Measurements from ENCODE around the gene DEDD. TPM values are rescaled to one million over a fixed set of nuclear protein-coding genes. Genes with fewer than 3 reads are reported as not detected.

The DEDD gene
- total RNA-seq, 1 donor from 2014 or later = 39.1 TPM

DNA sequence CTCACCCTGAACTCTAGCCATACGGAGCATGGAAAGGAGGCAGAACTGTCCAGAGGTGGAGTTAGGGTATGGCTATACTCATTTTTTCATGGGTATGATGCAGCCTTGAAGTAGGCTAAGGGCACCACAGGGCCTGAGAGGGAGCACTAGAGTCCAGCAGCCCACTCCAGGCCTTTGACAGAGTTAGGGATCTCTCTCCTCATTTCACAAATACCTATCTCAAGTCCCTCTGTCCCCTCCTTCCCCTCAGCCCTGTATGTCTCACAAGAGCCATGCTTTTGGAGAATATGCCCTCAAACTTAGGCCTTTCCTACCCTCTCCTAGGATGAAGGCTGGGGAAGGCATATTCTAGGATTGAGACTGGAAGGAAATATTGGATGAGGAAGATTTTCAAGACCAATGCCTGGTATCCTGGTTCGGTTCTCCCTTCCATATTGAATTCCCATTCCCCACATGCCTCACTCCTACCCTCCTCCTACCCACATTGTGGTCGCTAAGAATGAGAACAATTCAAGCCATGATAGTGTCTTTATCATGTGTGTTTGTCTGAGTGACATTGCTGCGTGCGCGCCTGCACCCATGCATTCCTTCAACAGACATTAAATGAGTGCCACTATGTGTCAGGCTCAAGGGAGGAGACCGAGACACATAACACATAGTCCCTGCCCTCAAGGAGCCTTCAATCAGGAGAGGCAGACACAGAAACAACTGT is 40.5 kb downstream of the DEDD start:
- DNase-seq = no peak

GRCh38 chr1:161091093-161091492 is 41.4 kb downstream of the DEDD start:
- no peak for DNase-seq

DNA sequence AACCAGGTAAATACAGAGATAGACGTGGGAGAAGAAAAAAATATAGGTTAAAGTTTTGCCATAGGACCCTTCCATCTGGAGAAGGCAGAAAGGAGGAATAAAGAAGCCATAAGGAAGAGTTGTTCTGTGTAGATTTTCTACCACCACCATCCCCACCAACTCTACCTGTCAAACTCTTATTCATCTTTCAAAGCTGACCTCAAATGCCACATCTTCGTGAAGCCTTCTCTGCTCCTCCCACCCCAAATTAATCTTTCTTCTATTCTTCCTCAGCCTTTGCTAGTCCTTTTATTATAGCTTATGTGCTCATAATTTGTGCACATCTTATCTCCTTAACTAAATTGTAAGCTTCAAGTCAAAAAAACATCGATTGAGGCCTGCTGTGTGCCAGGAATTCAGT is 41.9 kb downstream of the DEDD start:
- DNase-seq = no peak

DNA sequence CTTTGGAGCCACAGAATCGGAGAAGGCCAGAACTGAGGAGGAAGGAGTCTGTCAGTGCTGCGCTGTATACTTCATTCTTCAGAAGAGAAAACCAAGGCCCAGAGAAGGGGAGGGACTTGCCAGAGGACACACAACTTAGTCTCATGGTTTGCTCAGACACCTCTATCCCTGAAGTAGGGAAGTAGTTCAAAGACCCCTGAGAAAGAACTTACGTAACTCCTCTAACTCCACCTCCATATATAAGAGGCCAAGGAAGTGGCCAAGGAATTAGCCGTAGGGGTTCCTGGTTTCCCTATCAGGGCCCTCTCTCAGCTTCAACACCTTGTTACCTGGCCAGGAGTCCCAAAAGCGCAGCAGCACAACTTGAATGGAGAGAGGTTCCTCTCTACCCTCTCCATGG is 42.5 kb downstream of the DEDD start:
- no peak for DNase-seq

DNA sequence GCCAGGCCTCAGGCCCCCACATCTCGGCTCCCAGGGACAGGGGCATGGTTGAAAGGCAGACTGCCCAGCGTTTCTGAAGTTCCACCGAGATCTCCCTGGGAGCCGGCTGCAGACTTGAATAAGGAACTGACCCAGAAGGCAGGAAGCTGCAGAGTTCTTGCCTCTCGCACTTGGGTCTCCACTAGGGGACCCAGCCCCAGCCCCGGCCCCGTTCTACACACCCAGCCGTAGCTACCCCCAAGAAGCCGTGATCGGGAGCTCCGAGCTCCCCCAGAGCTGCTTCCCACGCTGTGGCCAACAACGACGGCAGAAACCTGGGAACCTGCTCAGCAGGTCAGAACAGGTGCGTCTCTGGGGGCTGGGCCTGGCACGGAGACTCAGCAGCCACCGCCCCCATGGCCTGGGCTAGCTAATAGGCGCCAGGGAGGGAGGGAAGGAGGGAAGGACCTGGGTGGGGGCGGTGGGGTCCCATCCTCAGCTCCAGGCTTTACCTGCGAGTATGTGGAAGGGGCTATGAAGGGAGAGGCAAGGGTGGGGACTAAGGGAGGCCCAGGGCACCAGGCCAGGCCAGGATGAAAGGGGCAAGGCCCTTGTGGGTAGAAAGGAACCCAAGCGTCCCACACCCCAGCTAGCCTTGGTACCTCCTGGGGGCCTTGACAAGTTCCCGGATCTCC is 43.1 kb downstream of the DEDD start, which contains the start of gene NECTIN4:
Gene NECTIN4 (minus strand): TSS at position 308 of the 674 bp plus-strand sequence. CDS start 262 bp downstream, at position 46.
- no peak for DNase-seq

DNA sequence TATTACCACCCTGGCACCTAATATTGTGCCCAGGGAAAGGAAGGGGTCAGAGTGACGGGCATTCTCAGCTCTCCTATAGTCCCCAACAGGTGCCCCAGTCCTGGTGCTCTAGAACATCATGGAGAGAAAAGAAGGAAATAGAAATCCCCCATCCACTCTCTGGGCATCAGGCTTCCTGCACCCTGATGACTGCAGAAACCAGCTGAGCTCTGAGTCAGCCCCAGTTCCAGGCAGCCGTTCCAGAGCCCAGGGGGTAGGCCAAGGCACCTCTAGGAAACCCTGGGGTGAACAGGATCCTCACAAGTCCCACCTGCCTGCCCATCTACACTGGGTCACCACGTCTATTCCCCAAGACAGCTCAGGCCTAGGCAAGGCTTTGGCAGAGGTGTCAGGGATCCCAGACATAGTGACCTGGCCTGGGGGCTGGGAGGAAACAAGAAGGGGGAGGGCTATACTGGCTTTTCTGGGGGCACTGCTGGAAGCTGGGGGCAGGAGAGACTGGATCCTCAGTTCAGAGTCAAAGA is 43.8 kb downstream of the DEDD start:
- DNase-seq = peak; percentile 18

DNA sequence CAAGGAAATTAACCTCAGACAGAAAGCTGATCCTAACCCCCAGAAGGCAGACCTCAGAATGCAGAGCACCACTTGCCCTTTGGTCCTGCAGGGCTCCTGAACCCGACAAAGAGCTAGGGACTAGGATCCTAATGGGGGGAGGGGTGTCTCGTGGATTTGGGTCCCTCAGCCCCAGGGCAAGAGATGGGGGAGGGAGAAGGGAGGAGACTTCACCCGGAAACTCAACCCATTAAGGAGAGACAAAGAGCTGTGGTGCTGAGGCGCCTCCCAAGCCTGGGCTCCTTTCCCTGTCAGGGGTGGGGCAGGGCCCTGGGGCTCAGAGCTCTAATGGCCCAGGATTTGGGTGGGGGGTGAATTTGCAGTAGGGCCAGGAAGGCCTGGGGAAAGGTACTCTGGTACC is 46.0 kb downstream of the DEDD start:
- DNase-seq = no peak

DNA sequence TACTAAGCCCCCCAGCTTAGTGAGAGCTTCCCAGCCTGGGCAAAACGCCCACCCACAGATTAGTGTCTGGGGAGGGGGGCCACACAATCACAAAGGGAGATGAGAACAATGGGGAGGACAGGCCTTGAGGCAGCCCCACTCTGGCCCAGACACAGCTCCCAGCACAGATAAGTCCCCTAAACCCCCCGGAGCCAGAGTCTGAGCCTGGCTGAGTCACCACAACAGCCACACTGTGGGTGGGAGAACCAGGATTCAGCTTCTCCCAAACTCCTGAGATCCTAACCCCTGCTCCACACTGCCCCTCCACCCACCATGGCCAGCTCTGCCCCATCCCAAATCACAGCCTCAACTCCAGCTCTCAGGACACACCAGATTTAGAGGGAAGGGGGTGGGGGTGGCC is 47.3 kb downstream of the DEDD start:
- no peak for DNase-seq

GRCh38 chr1:161084597-161084988 is 47.9 kb downstream of the DEDD start:
- DNase-seq = no peak

DNA sequence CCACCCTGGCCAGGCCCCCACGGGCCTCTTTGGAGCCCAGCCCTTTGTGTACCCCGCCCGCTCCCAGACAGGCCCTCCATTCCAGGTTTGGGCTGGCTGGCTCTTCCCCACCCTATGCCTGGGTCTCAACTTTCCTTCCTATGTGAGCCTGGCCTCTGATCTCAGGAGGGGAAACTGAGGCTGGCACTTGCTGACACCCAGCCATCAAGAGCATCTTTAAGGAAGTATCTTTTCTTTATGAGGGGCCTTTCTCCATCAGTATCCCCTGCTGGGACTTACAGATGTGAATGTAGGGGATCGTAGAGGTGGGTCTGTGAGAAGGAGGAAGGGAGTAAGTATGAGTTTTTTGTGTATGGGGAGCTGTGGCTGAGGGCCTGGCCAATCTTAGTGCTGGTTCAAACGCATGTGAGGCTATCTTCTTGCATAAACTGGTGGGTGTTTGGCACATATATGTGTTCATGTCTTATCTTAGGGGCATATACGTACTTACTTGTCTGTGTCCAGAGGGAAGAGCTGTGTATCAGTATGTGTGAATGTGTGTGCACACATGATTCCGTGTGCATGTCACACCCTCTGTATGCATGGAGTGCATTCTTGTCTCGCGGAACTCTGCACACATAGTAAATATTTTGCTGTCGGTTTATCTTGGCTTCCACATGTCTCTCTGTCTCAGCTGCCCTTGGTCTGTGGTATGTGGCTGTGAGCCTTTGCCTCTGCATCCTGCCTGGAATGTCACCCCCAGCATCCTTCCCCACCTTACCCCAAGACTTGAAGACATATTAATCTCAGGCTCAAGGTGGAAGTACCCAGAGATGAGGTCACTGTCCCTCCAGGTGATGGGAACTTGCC is 48.5 kb downstream of the DEDD start:
- DNase-seq = no peak

GRCh38 chr1:161082996-161083747 is 49.3 kb downstream of the DEDD start:
- peak; percentile 31 for DNase-seq

- no peak for DNase-seq
Observed at GRCh38 chr1:161082483-161082882, 50.0 kb downstream of the DEDD start.

DNA sequence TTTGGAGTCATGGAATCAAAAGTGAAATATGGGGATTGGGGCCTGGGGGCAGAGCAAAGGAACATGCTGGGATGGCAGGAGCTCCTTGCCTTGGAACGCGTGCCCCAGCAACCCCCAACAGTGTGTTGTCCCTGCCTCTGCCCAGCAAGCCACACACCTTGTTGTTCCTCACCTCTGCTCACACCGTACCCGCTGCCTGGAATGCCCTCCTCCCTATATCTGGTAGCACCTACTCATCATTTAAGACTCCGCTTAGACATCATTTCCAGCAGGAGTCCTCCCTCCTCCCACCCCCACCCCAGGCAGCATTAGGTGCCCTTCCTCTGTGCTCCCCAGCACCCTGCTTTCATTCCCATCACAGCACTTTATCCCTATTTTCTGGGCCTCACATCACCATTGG is 50.9 kb downstream of the DEDD start:
- DNase-seq = no peak

DNA sequence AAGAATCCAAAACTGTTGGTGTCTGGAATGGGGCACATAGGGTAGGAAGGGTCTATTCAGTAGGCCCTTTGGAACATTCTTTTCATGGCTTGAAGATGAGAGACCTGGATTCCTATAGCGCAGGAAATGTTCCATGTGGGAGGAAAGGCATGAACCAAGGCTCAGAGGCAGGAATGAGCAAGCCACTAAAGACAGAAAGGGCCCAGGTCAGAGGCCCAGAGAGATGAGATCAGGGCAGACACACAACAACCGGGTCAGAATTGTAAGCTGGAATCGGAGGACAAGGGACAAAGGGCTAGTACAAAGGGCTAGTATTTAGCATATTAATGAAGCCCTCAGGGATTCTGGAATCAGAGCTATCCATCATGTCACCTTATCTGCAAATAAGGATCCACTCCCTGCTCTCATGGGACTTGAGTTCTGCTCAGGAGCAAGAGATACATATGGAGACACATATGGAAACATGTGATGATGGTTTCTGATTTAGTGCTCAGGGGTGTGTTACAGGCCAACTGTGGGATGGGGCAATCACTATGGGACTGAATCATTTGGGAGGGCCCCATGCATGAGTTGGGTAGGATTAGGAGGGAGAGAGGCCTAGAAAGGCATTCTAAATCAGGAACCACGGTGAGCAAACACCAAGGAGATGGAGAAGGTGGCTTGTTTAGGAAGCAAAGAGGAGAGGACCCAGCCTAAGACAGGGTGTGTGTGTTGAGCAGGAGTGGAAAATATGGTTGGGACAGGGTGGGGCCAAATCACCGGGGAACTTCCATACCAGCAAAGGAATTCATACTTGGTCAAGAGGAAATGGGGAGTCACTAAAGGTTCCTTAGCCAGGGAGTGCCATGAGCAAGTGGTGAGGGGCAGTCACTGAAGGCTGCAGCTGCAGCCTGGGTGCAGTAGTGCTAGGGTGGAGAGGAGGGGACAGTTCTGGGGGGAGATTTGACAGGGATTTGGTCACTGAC is 51.7 kb downstream of the DEDD start:
- DNase-seq = no peak

DNA sequence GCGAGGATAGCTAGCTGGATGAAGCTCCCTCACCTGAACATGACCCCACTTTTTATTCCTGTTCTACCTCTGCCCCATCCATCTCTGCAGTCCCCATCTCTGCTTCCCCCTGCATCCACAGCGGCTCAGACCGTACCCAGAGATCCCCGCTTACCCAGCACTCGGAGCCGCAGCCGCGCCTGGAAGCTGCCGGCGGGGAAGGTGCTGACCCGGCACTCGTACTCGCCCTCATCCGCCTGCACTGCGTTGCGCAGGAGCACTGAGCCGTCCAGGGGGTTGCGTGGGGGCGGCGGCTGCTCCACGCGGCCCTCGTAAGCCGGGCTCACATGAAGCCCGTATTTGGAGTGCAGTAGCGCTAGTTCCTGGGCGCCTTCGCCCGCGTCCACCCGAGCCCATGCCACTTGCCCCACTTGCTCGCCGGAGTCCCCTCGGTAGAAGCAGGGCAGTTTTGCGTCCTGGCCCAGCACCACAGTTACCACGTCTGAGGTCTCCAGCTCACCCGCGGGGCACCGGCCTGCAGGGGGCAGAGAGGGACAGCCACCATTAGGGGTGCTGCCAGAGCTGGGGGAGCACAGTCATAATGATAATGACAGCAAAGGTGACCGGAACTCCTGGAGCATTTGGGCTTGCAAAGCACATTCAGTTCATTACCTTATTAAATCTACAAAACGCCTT is 52.9 kb downstream of the DEDD start:
- DNase-seq = no peak

DNA sequence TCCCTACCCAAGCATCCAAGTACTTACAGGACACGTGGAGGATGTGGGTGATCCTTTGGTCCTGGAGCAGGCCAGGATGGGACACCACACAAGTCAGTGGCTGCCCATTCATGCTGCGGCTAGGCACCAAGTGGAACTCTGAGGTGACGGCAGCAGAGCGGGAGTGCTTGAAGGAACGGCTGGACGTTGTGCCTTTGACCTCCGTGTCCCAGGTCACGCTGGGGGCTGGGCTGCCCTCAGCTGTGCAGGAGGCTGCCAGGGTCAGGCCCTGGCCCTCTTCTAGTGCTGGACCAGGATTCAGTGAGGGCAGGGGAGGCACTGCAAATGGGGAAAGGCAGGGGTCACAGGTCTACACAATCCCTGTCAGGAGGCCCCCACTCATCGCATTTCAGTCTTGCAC is 55.0 kb downstream of the DEDD start:
- no peak for DNase-seq

DNA sequence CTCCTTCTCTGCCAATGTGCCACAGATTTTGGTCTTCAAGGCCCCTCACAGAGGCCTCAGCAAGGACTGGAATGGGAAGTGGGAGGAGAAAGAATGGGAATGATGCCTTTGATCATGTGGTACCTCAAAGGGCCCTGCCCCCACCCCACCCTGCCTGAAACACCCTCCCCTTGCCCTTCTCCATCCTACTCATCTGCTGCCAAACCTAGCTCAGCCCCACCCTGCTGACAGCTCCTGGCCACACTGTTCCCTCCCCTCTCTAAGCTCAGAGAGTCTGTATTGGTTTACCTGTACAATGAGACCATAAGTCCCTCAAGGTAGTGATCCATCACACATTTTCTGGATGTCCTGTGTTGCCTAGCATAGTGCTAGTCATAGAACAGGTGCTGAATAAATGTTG is 56.1 kb downstream of the DEDD start:
- DNase-seq = no peak

DNA sequence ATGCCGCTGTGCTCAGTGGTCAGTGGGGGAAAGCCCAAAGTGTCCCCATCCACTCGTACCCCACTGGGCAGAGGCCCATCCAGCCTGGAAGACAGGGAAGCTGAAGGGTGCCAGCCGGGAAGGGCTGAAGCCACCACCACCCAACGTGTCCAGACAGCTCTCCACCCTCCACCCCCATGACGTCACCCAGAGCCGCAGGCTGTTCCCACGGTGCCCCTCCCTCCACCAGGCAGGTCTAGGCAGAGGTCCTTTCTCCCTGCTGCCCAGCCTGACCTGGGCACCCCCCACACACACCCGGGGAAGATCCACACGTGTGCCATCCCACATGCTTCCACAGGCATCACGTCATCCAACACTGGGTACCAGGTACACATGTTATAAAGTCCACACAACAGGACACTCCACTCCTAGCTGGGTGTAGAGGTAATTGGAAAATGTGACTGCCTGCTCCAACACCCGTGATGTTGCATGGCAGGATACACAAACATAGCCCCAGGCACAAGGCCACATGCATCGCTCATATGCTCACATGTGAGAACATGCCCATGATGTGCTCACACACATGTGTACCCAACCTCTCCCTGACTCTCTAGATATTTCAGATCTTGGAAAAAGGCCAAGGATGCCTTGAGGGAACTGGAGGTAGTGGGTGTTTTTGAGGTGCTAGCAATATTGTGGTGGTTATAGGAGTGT is 57.6 kb downstream of the DEDD start:
- no peak for DNase-seq

- no peak for DNase-seq
Observed at GRCh38 chr1:161073474-161074121, 58.9 kb downstream of the DEDD start.
